ENCODE data around the gene PHF19.

GRCh38 chr9:120818595-120818994 lies 58.4 kb downstream of the PHF19 start:
- TF ChIP-seq CTCF (IDR thresholded peaks at IDR 0.05) = no peak
- no peak for TF ChIP-seq POLR2A (IDR thresholded peaks at IDR 0.05)
